CD4-positive, alpha-beta T cell treated with Interleukin-6 for 4 hours (primary cell): ENCODE measurements around the gene TRIM62.

ENCODE experiments used
- DNase-seq: peaks from one replicate; pipeline ENCODE4 v3.0.0-alpha.2; 2020; ENCODE audit warnings: mixed read lengths

TRIM62 gene

GRCh38 chr1:33180226-33180910 lies 1.5 kb downstream of the TRIM62 start:
- peak; percentile 92 for DNase-seq

GRCh38 chr1:33178836-33179439 lies 2.9 kb downstream of the TRIM62 start:
- DNase-seq = no peak

GRCh38 chr1:33177996-33178540 lies 3.8 kb downstream of the TRIM62 start:
- DNase-seq = no peak

GRCh38 chr1:33176887-33177286 lies 5.0 kb downstream of the TRIM62 start:
- DNase-seq = no peak

- no peak for DNase-seq
Observed at GRCh38 chr1:33176362-33176850, 5.4 kb downstream of the TRIM62 start.

- DNase-seq = no peak
Observed at GRCh38 chr1:33175865-33176264, 6.0 kb downstream of the TRIM62 start.

GRCh38 chr1:33173091-33173490 lies 8.8 kb downstream of the TRIM62 start:
- DNase-seq = no peak

GRCh38 chr1:33171977-33172813 lies 9.6 kb downstream of the TRIM62 start:
- no peak for DNase-seq

- no peak for DNase-seq
Observed at GRCh38 chr1:33170351-33171274, 11.2 kb downstream of the TRIM62 start.

GRCh38 chr1:33169290-33170055 lies 12.4 kb downstream of the TRIM62 start:
- no peak for DNase-seq

GRCh38 chr1:33168556-33169289 lies 13.1 kb downstream of the TRIM62 start:
- DNase-seq = no peak

- DNase-seq = no peak
Observed at GRCh38 chr1:33167650-33168447, 14.0 kb downstream of the TRIM62 start.

GRCh38 chr1:33165809-33166208 lies 16.0 kb downstream of the TRIM62 start:
- no peak for DNase-seq

- no peak for DNase-seq
Observed at GRCh38 chr1:33165209-33165608, 16.6 kb downstream of the TRIM62 start.

- DNase-seq = no peak
Observed at GRCh38 chr1:33163621-33164519, 18.0 kb downstream of the TRIM62 start.

- DNase-seq = no peak
Observed at GRCh38 chr1:33162141-33162540, 19.7 kb downstream of the TRIM62 start.

- no peak for DNase-seq
Observed at GRCh38 chr1:33161061-33161681, 20.7 kb downstream of the TRIM62 start.

GRCh38 chr1:33159577-33159976 lies 22.3 kb downstream of the TRIM62 start:
- DNase-seq = no peak
